ENCODE results near the gene KCNAB1.

DNA sequence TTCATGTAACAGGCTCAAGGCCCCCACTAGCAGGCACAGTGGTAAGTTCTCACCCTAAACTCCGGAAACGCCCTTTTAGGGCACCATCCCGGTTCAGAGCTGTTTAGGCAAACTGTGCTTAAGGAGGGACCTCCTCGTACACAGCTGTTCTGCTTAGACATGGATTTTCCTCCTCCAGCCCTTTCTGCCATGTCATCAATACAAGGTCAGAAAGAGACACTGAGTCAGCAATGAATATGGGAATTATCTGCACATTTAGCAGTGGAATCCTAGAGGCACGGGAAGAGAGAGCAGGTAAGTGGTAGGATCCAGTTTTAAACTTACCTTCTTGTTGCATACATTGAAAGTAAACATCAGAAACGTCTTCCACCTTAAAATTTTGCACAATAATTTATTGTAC lies 107.3 kb downstream of the KCNAB1 start:
- TF ChIP-seq, protein P1, sequence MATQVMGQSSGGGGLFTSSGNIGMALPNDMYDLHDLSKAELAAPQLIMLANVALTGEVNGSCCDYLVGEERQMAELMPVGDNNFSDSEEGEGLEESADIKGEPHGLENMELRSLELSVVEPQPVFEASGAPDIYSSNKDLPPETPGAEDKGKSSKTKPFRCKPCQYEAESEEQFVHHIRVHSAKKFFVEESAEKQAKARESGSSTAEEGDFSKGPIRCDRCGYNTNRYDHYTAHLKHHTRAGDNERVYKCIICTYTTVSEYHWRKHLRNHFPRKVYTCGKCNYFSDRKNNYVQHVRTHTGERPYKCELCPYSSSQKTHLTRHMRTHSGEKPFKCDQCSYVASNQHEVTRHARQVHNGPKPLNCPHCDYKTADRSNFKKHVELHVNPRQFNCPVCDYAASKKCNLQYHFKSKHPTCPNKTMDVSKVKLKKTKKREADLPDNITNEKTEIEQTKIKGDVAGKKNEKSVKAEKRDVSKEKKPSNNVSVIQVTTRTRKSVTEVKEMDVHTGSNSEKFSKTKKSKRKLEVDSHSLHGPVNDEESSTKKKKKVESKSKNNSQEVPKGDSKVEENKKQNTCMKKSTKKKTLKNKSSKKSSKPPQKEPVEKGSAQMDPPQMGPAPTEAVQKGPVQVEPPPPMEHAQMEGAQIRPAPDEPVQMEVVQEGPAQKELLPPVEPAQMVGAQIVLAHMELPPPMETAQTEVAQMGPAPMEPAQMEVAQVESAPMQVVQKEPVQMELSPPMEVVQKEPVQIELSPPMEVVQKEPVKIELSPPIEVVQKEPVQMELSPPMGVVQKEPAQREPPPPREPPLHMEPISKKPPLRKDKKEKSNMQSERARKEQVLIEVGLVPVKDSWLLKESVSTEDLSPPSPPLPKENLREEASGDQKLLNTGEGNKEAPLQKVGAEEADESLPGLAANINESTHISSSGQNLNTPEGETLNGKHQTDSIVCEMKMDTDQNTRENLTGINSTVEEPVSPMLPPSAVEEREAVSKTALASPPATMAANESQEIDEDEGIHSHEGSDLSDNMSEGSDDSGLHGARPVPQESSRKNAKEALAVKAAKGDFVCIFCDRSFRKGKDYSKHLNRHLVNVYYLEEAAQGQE (IDR thresholded peaks at IDR 0.05): no peak
- TF ChIP-seq, protein P2, sequence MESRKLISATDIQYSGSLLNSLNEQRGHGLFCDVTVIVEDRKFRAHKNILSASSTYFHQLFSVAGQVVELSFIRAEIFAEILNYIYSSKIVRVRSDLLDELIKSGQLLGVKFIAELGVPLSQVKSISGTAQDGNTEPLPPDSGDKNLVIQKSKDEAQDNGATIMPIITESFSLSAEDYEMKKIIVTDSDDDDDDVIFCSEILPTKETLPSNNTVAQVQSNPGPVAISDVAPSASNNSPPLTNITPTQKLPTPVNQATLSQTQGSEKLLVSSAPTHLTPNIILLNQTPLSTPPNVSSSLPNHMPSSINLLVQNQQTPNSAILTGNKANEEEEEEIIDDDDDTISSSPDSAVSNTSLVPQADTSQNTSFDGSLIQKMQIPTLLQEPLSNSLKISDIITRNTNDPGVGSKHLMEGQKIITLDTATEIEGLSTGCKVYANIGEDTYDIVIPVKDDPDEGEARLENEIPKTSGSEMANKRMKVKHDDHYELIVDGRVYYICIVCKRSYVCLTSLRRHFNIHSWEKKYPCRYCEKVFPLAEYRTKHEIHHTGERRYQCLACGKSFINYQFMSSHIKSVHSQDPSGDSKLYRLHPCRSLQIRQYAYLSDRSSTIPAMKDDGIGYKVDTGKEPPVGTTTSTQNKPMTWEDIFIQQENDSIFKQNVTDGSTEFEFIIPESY (IDR thresholded peaks at IDR 0.05): no peak
- TF ChIP-seq TAF1 (conservative IDR thresholded peaks at IDR 0.05): no peak
- TF ChIP-seq, protein P3, sequence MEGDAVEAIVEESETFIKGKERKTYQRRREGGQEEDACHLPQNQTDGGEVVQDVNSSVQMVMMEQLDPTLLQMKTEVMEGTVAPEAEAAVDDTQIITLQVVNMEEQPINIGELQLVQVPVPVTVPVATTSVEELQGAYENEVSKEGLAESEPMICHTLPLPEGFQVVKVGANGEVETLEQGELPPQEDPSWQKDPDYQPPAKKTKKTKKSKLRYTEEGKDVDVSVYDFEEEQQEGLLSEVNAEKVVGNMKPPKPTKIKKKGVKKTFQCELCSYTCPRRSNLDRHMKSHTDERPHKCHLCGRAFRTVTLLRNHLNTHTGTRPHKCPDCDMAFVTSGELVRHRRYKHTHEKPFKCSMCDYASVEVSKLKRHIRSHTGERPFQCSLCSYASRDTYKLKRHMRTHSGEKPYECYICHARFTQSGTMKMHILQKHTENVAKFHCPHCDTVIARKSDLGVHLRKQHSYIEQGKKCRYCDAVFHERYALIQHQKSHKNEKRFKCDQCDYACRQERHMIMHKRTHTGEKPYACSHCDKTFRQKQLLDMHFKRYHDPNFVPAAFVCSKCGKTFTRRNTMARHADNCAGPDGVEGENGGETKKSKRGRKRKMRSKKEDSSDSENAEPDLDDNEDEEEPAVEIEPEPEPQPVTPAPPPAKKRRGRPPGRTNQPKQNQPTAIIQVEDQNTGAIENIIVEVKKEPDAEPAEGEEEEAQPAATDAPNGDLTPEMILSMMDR (IDR thresholded peaks at IDR 0.05; ENCODE audit: low read depth, low read length, missing input control): no peak
- TF ChIP-seq, protein P4, sequence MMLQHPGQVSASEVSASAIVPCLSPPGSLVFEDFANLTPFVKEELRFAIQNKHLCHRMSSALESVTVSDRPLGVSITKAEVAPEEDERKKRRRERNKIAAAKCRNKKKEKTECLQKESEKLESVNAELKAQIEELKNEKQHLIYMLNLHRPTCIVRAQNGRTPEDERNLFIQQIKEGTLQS (IDR thresholded peaks at IDR 0.05): no peak
- TF ChIP-seq SP1 (IDR thresholded peaks at IDR 0.05): no peak
- TF ChIP-seq YY1 (IDR thresholded peaks at IDR 0.05): no peak
- TF ChIP-seq, protein P5, sequence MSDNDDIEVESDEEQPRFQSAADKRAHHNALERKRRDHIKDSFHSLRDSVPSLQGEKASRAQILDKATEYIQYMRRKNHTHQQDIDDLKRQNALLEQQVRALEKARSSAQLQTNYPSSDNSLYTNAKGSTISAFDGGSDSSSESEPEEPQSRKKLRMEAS (IDR thresholded peaks at IDR 0.05): no peak
- no peak for TF ChIP-seq RAD21 (IDR thresholded peaks at IDR 0.05)

Data from liver (tissue), 3 donors.